HS-5 (cell line): ENCODE measurements around the gene SLC6A8.
A peak's percentile ranks its signal among the peaks of the same experiment; 100 is the strongest.
"Not testable (repeated sequence)": the region's sequence is repeated elsewhere in the genome, so short reads cannot be mapped to it uniquely, and the experiment has no call there.

Experiments used
- DNase-seq: peaks from one replicate; pipeline ENCODE4 v3.0.0-alpha.2; 2012; ENCODE audit warnings: low read depth

The SLC6A8 gene

DNA sequence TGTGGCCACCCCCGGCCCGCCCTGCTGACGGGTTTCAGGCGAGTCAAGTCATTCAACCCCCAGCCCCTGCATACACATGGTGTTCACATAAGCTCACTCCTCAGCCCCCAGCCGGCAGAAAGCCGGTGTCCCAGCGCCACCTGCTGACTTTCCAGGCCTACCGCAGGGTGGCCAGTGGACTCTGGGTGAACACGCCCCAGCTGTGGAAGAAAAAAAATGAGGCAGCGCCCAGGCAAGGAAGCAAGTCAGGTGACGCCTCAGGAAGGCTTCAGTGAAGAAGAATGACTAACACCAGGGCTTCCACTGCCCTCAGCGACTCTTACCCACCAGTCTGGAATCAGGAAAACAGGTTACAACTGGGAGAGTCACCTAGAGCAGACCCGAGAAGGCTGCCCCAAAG is 20.7 kb downstream of the SLC6A8 start:
- no peak for DNase-seq

DNA sequence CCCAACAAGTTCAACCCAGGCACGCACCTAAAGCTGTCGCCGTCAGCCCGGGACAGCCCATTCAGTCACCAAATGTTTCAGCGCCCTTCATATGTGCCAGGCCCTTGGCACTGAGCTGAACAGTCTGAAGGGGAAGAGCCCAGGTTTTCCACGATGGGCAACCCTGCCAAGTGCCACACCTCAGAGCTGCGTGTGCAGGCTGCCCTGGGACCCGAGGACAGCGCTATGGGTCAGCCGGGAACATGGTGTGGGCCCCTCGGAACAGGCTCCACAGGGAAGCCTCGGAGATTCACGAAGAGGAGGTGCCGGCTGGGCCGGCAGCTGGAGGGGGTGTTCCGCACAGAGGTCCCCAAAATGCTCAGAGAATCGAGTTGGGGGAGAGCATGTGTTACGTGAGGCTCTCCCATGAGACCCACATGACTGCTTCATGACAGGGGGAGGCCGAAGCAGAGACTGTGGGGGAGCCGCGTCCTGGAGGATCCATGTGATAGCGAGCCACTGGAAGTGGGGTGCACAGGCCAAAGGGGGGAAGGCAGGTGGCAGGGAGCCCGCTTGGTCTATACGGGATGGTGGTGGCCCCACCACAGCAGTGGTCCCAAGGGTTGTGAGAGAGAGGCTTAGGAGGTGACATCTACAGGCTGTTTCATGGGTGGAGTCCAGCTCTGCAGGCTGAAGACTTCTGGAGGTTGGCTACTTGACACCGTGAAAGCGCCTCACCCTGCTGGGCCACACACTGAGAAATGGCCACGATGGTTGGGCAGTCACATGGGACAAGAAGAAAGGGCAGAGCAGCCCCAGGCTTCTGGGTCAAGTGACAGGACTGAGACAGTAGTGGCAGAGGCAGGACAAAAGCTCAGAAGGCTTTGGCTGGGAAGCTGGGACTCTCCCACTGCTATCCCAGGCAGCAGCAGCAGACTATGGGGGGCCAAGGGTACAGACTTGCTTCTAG is 22.3 kb downstream of the SLC6A8 start:
- DNase-seq: no peak

DNA sequence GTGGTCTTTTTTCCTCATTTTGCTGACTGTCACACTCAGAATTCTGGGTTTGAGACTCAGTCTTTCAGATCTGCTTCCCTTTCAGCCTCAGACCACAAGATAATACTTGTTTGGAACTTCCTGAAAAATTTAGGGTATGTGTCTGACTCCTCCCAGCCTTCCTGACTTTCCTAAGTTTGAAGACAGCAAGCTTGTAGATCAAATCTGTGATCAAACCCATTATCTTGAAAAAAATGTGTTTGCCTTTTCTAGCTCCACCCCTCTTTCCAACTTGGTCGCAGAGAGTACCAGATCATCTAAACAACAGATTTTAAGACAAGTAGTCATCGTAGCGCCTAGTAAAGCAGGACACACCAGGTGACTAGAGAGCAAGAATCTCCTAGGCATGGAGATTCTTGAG is 26.5 kb downstream of the SLC6A8 start:
- no peak for DNase-seq

DNA sequence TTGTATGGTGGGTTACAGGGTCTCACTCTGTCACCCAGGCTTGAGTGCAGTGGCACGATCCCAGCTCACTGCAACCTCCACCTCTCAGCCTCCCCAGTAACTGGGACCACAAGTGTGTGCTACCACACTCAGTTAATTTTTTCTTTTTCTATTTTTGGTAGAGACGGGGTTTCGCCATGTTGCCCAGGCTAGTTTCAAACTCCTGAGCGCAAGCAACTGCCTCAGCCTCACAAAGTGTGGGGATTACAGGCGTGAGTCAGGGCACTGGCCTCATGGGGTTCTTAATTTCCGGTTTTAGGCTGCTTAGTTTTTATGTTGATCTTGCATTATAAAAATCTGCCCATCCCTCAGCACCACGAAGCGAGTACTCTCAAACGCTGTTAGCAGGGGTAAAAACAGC is 29.7 kb downstream of the SLC6A8 start:
- no peak for DNase-seq

DNA sequence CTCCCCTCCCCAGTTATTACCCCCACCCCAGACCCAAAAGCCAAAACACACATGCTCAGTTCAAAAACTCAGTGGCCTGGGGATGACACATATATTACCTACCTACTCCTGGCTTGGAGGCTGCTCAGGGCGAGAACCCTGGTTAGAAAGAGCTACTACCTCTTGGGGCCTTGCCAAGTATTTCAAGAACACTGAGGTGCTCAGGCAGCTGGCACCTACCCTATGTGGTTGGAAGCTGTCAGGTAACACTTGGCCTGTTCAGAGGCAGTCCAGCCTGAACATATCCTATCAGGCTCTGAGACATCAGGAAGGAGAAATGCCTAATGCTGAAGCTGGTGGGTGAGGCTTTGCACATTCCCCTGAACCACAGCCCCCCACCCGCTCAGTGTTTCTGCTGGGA is 31.5 kb downstream of the SLC6A8 start:
- no peak for DNase-seq

DNA sequence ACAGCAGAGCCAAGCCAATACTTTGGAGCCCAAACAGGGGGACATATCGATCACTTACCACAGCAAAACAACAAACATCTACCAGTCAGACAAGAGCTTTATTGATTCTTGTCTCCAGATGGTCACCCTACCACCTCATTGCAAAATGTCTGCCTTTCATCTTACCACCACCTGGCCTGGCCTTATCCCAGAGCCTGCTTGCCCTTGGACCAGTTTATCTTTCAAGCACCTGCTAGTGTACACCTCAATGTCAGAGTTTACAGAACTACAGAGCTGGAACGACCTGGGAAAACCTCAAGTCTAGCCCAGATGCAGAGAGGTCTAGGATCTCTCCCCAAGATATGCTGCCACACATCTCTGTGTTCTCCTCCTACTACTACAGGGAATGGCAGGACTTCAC is 32.0 kb downstream of the SLC6A8 start:
- no peak for DNase-seq

DNA sequence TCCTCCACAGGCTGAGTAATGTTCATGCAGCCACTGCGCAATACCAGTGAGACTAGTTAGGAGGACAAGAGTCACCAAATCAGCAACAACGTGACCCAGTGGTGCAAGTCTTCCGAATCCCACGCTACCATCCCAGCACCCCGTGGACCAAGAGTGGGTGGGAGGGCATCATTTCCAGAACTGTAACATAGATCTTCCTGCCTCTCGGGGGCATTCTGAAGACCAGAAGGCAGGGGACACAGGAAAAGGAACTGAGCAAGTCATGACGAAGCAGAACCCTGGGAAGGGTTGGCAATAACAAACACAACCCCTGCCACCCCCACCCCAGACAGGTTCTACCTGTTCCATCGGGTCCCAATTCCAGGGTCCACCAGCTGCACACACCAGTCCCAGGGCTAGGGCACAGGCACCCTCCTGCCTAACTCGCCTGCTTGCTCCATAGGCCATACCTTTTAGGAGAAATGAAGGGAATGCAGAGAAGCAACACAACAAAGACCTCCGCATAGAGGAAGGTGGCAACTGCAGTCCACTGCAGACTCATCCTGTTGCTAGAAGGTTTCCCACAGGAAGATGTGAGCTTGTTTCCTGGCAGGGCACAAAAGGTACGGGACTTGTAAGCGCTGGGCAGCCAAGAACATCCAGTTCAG is 35.1 kb downstream of the SLC6A8 start:
- DNase-seq: no peak

DNA sequence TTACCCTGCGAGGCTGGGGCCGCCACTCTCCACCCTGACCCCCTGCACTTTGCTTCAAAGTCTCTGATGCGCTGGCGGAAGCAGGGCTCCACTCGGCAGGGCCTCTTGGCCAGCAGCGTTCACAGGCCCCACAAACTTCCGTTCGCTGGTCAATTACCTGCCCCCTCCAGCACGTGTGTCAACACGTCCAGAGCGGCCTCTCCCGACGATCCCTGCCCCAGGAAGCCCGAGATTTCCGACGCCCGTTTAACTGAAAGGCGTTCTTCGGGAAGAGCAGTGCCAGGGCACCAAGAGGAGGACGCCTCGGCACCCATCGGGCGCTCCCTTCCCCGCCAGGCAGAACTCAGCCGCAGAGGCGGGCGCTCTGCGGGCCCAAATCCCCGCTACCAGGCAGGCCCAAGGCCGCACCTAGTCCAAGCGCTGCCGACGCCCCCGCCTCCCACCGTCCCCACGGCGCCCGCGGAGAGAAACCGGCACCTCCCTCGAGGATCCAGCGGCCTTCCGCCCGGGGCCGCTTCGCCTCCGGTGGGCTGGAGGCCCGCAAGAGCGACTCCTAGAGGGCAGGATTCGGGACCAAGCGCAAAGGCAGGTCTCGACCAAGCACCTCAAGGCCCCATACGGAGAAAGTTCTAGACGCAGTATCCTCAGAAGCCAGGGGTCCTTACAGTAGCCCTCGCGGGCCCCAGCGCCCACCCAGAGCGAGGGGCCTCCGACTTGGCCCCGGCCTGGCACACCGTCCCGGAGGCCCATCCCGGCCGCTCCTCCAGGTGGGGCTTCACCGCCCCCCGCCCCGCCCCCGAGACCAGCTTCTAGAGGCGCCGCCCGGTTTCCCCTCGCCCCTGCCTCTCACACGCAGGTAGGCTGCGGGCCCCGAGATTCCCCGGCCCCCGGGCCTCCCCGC is 35.9 kb downstream of the SLC6A8 start:
- DNase-seq: no peak

DNA sequence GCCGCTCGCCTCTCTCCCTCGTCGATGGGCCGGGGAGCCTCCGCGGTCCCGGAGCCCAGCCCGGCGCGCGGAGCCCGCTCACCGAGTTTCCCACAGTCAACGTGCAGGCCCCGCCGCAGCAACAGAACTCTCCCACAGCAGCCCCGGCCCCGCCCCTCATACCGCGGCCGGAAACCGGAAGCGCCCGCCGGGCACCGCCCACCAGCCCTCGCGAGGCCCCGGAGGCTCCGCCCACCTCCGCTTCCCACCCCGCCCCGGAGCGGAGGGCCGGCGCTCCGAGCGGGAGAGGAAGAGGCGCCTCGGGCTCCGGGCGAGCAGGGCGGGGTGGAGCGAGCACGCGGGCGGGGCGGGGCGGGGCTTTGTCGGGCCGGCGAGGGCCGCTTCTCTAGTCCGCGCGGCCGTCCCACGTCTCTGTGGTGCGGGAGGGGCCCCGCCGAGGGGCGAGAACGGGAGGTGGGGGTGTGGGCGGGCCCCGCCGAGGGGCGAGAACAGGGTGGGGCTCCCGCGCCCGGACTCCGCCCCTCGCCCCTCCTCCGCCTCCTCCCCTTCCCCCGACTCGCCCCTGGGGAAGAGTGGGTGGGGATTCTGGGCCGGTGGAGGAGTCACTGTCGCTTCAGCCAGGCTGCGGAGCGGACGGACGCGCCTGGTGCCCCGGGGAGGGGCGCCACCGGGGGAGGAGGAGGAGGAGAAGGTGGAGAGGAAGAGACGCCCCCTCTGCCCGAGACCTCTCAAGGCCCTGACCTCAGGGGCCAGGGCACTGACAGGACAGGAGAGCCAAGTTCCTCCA is 36.7 kb downstream of the SLC6A8 start, which contains the start of the genes ABCD1 and BCAP31:
Gene ABCD1 (plus strand): TSS at position 605 of the 787 bp plus-strand sequence. CDS start 411 bp downstream, outside the sequence.
Gene BCAP31 (minus strand): TSS at position 136 of the 787 bp plus-strand sequence. CDS start 1,143 bp downstream, outside the sequence.
- peak; percentile 42 for DNase-seq

DNA sequence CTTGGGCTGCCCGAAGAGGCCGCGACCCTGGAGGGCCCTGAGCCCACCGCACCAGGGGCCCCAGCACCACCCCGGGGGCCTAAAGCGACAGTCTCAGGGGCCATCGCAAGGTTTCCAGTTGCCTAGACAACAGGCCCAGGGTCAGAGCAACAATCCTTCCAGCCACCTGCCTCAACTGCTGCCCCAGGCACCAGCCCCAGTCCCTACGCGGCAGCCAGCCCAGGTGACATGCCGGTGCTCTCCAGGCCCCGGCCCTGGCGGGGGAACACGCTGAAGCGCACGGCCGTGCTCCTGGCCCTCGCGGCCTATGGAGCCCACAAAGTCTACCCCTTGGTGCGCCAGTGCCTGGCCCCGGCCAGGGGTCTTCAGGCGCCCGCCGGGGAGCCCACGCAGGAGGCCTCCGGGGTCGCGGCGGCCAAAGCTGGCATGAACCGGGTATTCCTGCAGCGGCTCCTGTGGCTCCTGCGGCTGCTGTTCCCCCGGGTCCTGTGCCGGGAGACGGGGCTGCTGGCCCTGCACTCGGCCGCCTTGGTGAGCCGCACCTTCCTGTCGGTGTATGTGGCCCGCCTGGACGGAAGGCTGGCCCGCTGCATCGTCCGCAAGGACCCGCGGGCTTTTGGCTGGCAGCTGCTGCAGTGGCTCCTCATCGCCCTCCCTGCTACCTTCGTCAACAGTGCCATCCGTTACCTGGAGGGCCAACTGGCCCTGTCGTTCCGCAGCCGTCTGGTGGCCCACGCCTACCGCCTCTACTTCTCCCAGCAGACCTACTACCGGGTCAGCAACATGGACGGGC is 37.5 kb downstream of the SLC6A8 start:
- no peak for DNase-seq

DNA sequence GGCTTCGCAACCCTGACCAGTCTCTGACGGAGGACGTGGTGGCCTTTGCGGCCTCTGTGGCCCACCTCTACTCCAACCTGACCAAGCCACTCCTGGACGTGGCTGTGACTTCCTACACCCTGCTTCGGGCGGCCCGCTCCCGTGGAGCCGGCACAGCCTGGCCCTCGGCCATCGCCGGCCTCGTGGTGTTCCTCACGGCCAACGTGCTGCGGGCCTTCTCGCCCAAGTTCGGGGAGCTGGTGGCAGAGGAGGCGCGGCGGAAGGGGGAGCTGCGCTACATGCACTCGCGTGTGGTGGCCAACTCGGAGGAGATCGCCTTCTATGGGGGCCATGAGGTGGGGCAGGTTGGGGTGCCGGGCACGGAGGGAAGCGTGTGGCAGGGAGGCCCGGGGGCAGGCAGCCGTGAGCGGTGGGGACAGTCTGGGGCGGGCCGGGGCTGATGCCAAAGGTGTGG is 38.1 kb downstream of the SLC6A8 start:
- no peak for DNase-seq

DNA sequence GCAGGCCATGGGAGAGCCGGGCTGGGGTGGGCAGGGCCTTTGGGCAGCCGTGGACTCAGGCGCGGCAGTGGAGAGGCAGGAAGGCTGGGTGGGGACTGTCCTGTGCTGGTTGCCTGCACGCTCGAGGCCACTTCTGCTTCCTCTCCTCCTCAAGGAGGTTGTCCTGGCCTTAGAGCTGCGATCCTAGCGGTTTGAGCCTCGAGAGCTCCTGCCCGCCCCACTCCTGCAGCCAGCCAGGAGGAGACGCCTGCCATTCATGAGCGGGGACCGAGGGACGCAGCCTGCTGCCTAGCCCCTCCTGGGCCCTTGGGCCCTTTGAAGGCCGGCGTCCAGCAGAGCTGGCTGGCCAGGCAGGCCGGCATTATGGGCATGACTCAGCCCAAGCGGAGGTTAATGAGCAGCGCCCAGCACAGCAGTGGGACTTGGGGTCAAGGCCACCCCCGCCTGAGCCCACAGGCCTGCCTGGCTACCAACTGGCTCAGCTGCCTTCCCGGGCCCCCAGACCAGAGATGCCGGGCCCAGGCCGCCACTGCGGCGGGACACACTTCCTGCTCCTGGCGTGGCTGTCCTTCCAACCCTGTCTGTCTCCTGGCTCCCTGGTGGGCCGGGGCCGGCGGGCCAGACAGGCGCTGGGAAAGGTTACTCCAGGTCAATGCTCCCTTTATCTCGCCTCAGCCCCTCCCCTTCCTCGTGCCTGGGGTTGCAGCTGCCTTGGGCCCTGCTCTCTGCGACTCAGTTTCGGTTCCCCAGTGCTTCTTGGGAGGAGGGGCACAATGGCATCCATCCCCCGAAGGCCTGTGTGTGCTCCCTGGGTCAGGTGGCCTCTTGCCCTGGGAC is 38.8 kb downstream of the SLC6A8 start:
- DNase-seq: no peak

DNA sequence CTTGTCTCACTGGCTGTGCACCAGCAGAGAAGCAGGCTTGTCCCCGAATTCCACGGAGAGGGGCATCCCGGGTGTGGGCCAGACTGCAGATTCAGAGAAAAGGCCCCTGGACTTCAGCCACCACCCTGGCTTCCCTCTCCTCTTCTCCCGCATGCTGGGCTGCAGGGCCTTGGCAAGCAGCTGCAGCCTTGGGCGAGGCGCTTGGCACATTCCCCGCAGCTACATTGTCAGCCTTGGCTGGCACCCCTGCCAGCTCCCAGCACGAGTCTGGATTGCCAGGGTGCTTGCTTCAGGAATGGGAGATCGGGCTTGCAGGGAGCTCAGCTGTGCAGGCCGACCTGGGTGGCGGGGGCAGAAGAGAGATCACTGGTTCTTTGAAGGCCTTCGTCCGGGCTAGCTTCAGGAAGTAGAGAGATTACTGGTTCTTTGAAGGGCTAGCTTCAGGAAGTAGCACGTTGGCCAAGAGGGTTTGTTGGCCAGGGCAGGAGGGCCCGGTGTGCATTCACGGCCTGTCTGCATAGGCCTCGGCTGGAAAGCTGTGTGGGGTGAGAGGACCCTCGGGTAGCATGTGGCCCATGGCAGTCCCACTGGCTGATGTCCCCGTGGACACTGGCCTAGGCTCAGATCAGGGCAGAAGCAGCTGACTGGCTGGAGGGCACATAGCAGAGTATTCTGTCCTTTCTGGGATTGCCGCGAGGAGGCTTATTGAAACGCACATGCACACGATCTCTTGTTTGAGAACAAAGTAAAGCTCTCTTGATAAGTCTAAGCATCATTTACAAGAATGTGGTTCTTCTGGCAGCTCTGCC is 39.6 kb downstream of the SLC6A8 start:
- no peak for DNase-seq

DNA sequence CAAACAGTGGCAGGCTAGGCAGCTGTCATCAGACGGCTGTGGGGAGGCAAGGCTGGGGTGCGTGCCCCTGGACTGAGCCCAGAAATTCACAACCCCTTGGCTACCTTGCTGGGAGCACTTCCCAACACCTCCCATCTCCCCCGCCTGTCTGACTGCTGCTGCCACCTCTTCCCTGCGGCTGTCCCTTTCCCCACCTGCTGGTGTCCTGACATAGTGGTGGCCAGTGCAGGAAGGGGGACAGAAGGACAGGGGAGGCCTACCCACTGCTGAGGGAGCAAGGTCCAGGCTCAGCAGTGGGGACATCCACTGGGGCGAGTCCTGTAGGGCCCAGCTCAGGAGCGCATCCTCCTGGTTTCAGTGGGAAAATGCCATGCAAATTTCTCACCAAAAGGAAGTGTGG is 40.4 kb downstream of the SLC6A8 start:
- DNase-seq: no peak

DNA sequence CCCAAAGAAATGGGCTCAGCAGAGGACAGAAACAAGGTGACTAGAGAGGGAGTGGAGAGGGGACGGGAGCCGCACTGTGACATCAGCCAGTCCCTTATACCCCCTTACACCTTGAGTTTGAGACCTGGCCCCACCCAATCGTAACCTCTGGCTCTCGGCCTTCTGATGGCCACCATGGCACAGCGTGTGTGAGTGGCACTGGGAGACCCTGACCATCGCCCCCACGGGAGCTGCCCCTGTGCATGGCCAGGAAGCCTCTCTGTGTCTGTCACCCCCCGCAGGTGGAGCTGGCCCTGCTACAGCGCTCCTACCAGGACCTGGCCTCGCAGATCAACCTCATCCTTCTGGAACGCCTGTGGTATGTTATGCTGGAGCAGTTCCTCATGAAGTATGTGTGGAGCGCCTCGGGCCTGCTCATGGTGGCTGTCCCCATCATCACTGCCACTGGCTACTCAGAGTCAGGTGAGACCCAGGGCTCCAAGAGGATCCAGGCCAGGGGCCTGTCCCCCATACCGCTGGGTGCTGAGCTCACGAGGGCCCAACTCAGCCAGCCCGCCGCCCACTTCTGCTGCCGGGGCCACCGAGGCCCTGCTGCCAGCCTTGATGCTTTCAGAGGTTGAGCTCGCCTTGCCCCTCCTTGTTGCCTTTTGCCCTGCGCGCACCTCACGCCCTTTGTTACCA is 41.4 kb downstream of the SLC6A8 start:
- no peak for DNase-seq

DNA sequence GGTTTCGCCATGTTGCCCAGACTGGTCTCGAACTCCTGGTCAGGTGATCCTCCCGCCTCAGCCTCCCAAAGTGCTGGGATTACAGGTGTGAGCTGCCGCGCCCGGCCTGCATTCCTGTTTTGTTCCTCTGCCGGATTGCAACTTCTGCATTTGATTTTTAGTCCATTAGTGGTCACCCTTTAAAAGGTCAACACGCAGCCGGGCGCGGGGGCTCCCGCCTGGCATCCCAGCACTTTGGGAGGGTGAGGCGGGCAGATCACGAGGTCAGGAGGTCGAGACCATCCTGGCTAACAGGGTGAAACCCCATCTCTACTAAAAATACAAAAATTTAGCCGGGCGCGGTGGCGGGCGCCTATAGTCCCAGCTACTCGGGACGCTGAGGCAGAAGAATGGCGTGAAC is 42.4 kb downstream of the SLC6A8 start:
- not testable (repeated sequence) for DNase-seq

DNA sequence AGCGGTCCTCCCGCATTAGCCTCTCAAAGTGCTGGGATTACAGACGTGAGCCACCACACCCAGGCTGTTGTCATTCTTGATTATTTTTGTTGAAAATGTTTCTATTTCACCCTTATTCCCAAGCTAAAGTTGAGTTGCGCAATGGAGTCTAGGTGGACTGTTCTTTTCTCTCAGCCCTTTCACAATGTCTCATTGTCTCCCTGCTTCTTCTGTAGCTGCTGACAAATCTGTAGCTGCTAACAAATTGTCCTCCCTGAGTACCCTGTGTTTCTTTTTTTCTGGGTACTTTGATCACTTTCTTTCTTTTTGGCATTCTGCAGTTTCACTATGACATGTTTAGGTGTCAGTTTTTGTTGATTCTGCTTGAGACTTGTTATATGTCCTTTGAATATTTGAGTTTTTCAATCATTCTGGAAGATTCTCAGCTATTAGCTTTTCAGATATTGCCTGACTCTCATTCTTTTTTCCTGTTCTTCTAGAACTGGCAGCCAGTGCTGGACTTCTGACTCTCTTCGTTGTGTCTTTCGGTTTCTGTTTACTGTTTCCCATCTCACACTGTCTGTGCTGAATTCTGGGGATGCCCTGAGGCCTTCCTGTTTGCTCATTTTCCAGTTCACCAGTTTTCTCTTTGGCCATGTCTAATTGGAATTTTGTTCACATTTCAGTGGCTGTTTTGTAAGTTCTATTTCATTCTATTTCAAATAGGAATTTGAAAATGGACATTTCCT is 43.6 kb downstream of the SLC6A8 start:
- DNase-seq: no peak
